B cell (primary cell): ENCODE results near the gene COPS3.

ENCODE experiments used
- EZH2 ChIP-seq: IDR thresholded peaks from 2 replicates; pipeline ENCODE4 v1.6.1; 2012; ENCODE audit warnings: borderline replicate concordance, low read depth, mild to moderate bottlenecking, moderate library complexity, low read length; ENCODE audit not compliant: insufficient read depth, poor library complexity, severe bottlenecking
- TF ChIP-seq, protein P1 (sequence below): fragments of 200-600 bp; IDR thresholded peaks from one replicate; pipeline ENCODE4 v1.8.0; 2022; ENCODE audit warnings: antibody characterized with exemption, mild to moderate bottlenecking

DNA sequence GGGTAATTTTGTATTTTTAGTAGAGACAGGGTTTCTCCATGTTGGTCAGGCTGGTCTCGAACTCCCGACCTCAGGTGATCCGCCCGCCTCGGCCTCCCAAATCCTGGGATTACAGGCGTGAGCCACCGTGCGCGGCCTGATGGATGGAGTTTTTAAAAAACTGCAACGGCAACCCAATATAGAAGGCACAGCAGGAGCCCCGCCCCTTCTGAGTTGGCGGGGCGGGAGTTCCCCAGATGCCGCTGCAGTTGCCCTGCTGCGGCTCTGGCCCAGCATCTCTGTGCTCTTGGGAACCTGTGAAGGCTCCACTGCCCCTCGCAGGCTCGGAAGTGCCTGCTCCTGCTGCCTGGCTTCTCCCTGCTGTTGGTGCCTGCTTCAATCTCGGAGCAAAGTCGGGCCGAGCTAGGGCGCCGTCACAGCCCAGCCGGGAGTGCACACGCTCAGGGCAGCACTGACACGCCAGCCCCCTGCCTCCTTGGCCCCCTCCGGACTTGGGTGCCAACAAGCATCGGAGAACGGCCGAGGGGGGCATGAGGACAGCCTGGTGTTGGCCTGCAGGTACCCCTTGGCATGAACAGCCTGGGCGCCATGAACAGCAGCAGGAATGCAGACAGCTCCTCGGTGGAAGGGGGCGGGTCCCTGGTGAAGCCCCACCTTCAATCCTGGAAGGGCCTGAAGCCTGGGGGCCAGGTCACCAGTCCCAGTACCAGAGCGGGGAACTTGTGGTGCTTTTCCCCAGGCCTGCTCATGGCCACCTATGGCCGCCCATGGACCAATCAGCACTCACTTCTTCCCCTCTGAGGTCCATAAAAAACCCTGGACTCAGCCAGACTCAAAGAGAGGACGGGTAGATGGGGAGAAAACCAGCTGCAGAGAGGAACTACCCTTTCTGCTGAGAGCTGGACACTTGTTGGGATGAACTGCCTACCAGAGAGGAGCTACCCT, 19.9 kb upstream of the COPS3 start:
- TF ChIP-seq, protein P1, sequence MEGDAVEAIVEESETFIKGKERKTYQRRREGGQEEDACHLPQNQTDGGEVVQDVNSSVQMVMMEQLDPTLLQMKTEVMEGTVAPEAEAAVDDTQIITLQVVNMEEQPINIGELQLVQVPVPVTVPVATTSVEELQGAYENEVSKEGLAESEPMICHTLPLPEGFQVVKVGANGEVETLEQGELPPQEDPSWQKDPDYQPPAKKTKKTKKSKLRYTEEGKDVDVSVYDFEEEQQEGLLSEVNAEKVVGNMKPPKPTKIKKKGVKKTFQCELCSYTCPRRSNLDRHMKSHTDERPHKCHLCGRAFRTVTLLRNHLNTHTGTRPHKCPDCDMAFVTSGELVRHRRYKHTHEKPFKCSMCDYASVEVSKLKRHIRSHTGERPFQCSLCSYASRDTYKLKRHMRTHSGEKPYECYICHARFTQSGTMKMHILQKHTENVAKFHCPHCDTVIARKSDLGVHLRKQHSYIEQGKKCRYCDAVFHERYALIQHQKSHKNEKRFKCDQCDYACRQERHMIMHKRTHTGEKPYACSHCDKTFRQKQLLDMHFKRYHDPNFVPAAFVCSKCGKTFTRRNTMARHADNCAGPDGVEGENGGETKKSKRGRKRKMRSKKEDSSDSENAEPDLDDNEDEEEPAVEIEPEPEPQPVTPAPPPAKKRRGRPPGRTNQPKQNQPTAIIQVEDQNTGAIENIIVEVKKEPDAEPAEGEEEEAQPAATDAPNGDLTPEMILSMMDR = no peak
- no peak for TF ChIP-seq EZH2
